HEK293T (cell line): ENCODE results near the gene FCRL6.

ENCODE experiments used
- CTBP1 ChIP-seq: fragments of 450-650 bp; IDR thresholded peaks from 2 replicates; pipeline ENCODE4 v1.6.1; 2016; ENCODE audit warnings: borderline replicate concordance
- ELF4 ChIP-seq: fragments of 450-650 bp; IDR thresholded peaks from 2 replicates; pipeline ENCODE4 v1.6.1; 2017; ENCODE audit warnings: antibody characterized with exemption
- FOXK2 ChIP-seq: fragments of 450-650 bp; IDR thresholded peaks from 2 replicates; pipeline ENCODE4 v1.6.1; 2016; ENCODE audit warnings: mild to moderate bottlenecking
- HDGF ChIP-seq: fragments of 450-650 bp; IDR thresholded peaks from 2 replicates; pipeline ENCODE4 v1.6.1; 2017; ENCODE audit warnings: antibody characterized with exemption, borderline replicate concordance
- L3MBTL2 ChIP-seq: fragments of 450-650 bp; conservative IDR thresholded peaks from 2 replicates; pipeline ENCODE4 v1.6.1; 2016; ENCODE audit warnings: mild to moderate bottlenecking
- LEF1 ChIP-seq: fragments of 450-650 bp; IDR thresholded peaks from 2 replicates; pipeline ENCODE4 v1.6.1; 2017; ENCODE audit warnings: mild to moderate bottlenecking, borderline replicate concordance
- PKNOX1 ChIP-seq: fragments of 450-650 bp; IDR thresholded peaks from 2 replicates; pipeline ENCODE4 v1.6.1; 2016
- SP1 ChIP-seq: fragments of 450-650 bp; IDR thresholded peaks from 2 replicates; pipeline ENCODE4 v1.6.1; 2017
- SUZ12 ChIP-seq: fragments of 450-650 bp; IDR thresholded peaks from 2 replicates; pipeline ENCODE4 v1.6.1; 2016; ENCODE audit warnings: mild to moderate bottlenecking
- TARDBP ChIP-seq: fragments of 450-650 bp; IDR thresholded peaks from 2 replicates; pipeline ENCODE4 v1.6.1; 2016

GRCh38 chr1:159800177-159800930 lies 1.8 kb upstream of the FCRL6 start:
- no peak for TF ChIP-seq L3MBTL2
- TF ChIP-seq SP1: no peak
- TF ChIP-seq LEF1: no peak
- TF ChIP-seq SUZ12: no peak
- TF ChIP-seq FOXK2: no peak
- TF ChIP-seq PKNOX1: no peak
- no peak for TF ChIP-seq HDGF
- no peak for TF ChIP-seq ELF4
- no peak for TF ChIP-seq CTBP1
- TF ChIP-seq TARDBP: no peak
